HG02763 (cell line): ENCODE measurements around the gene LMX1A.

ENCODE experiments used
- ATAC-seq: cut with Tn5 transposase; IDR thresholded peaks from one replicate; pipeline ENCODE4 v1.9.1; 2021; ENCODE audit warnings: mild to moderate bottlenecking, moderate library complexity; ENCODE audit not compliant: unreplicated experiment

The LMX1A gene

DNA sequence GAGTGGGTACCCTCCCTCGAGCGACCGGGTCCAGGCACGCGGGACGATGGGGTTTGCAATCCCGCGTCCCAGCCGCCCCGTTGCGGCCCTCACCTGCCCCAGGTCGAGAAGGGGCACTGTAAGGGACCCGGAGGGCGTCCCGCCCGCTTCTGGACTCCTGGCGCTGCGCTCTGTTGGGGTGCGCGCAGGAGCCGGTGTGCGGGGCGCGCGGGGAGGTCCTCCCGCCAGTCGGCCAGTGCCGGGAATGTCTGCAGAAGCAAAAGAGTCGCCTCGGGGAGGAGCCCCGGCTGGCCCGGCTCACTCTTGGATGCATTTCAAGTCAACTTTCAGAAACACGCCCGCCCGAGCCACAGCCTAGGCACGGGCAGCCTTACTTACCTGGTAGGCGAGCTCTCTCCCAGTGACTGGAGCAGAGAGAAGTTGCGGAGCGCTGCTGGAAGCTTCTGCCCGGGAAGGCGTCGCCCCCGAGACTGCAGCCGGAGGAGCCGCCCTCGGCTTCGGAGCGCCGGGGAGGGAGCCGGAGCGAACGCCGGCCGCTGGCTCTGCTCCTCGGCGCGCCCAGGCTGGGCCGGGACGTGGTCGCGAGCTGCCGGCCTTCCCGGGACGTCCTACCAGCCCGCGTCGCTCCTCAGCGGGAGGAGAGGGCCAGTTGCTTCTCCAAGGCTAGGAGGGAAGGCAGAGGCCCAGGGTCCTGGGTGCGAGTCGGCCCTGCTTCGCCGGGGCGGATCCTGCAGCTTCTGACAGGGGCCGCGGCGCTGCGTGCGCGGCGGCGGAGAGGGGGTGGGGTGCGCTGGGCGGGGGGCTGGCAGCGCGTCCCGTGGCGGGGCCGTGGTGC is at the start of gene LMX1A:
Gene LMX1A (minus strand): TSS at position 739 of the 835 bp plus-strand sequence. CDS start 1,156 bp downstream, outside the sequence.
- no peak for ATAC-seq

- ATAC-seq = peak; percentile 55
Observed at GRCh38 chr1:165403835-165404482, 47.4 kb upstream of the LMX1A start.

GRCh38 chr1:165402517-165403111 is 46.1 kb upstream of the LMX1A start:
- no peak for ATAC-seq

GRCh38 chr1:165397944-165398343 is 41.4 kb upstream of the LMX1A start:
- ATAC-seq = no peak

DNA sequence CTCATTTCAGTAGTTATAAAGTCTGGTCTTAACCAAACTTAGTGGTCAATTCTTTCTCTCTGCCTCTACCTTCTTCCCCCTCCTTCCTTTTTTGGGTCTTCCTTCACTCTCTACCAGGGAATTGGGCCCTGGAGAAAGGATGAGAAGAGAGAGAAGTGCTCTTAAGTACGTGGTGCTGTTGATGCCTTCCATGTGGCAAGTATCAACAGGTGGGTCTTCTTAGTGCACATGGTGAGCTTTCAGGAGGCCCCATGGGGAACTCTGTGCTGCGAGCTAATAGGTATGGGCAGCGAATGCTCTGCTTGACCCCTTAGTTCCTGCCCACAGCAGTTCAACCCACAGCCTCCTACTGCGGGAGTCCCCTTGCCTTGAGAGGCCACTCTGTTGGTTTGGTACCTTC is 39.4 kb upstream of the LMX1A start:
- no peak for ATAC-seq

DNA sequence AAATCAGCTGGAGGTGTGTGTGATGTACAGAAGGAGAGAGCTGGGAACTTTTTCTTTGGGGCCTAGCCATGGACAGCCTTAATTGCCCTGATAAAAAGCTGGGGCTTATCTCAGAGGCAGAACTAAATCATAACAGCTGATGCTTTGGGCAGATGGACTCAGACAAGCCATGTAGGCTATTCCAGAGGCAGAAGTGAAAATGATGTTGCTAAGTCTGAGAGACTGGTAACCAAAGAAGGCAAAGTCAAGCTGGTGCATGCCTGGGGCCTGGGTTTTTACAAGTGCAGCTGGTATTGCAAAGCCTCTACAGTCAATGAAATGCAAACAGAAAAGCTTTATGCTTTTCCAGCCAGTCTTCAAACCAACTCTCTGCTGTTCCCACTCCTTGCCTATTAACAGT is 39.0 kb upstream of the LMX1A start:
- no peak for ATAC-seq

- peak; percentile 99 for ATAC-seq
Observed at GRCh38 chr1:165392634-165393571, 36.4 kb upstream of the LMX1A start.

DNA sequence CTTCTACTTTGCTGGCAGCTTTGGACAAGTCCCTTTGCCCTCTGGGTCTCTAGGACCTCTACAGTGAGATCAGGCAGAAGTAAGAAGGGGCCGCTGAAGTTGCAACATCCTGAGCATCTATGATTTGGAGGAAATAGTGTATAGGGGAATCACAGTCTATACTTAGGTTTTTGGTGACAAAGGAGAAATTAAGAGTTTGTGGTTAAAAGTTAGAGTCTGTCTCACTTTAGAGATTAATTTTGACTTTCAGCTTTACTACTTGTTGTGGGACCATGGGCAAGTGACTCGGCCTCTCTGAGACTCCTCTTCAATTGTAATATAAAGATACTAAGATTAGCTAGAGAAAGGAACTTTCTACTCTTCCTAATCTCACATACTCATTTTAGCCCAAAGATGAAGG is 33.1 kb upstream of the LMX1A start:
- ATAC-seq = no peak

- ATAC-seq = no peak
Observed at GRCh38 chr1:165387961-165388360, 31.4 kb upstream of the LMX1A start.

- no peak for ATAC-seq
Observed at GRCh38 chr1:165387505-165387904, 31.0 kb upstream of the LMX1A start.

- no peak for ATAC-seq
Observed at GRCh38 chr1:165383599-165384405, 27.3 kb upstream of the LMX1A start.

DNA sequence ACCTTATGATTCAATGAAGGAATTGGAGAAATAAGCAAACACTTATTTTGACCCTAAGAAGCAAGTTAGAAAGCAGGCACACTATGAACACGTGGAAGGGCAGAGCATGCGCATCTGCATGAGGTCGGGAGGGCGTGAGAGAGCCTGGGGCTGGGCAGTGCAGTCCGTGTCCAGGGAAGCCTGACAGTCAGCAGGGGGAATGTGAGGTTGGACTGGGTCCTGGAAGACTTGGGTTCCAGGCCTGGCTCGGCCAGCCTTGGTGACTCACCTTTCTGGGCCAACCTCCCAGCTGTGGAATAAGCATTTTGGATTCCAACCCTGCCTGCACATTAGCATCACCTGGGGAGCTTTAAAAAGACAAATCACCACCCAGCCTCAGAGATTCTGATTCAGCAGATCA is 26.6 kb upstream of the LMX1A start:
- ATAC-seq = no peak

- ATAC-seq = no peak
Observed at GRCh38 chr1:165381745-165382505, 25.4 kb upstream of the LMX1A start.

DNA sequence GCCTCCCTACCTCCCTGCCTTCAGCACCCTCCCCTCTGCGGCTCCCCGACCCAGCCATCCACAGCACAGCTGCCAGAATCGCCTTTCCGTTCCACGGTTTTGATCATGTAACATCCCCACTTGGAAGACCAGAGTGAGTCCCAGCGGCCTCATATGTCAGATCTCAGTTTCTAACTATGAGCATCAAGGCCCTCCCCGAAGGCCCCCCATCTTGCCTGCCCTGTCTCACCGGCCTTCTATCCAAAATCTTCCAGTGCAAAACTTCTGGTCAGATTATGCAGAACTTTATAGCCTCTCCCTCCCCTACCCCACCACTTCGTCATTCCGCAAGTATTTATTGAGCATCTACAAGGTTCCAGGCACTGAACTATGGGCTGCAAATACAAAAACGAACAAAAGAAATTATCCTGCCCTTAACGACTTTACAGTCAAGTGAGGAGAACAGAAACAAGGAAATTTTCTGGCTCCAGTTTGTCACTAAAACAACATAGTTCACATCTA is 20.3 kb upstream of the LMX1A start:
- no peak for ATAC-seq

DNA sequence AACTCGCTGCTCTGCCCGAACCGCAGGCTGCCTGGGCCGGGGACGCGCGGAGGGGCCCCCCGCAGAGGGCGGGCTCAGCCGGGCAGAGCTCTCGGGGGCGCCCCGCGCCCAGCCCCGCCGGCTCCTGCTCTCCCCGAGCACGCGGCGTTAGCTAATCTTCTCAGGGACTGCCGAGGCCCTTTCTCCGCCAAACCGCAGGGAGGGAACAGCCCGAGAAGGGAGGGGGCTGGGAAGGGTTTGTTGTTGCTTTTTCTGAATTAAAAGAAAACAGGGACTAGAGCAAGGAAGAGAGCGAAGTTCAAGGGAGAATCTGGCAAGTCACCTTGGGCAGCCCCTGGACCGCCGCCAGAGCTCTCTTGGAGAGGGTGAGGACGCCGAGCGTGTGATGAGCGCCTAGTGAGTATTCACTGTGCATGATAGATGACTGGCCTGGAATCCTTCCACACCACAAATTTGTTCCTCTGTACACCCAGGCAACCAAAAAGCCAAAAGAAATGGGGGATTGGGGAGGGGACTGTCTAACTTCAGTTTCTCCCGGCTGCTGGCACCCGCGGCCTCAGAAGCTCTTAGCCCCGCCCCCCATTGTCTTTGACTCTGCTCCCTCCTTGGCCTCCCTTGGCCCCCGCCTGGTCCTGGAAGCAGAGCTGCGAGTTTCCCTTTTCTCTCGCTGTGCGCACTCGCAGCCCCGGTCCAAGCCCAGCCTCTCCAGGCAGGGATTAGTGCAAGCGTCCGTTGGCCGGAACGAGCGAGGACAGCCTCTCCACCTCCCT is 19.7 kb upstream of the LMX1A start:
- no peak for ATAC-seq

DNA sequence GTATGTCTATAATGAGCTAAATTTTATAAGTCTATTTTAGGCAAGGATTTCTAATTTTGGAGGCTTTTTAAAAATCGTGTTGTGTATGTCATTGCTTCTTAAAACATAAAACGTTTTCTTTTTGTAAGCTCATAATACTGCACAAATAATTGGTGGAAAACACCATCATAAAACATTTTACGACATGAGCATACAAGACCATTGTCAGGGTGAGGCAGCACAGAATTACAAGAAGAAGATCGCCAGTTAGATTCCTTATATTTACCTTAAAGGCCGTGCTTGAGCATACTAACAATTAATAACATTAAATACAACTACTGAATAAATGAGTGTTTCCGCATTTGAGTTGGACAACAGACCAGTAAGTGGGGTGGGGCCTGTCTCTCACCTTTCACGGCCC is 19.1 kb upstream of the LMX1A start:
- no peak for ATAC-seq

DNA sequence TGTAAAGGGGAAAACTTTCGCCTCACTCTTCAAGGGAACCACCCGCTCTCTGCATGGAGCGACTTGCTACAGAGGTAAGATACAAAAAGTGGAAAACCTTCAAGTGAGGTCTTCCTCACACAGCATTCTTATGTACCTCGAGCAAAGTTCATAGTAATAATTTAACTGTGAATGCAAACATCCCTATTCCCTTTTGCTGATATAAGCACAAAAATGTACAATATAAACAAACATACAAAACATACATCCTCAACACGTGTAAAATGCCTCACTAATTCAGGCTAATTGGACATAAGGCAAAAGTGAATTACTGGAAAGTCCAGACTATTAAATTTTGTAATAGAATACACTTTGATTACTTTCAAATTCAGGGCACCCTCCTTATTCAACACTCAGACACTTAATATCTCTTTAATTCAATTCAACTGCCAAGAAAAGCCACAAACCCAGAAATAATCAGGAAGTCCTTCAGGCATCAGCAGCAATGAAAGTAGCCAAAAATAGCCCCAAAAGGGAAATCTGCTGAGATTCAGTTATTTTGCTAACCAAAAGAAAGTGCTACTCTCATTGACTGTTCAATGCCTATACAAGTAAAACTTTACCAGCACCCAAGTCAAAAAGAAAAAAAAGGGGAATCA is 15.2 kb upstream of the LMX1A start:
- ATAC-seq = no peak
